GM10266 (cell line): ENCODE data around the gene FKBP1A.

Source experiments
- DNase-seq: peaks from one replicate; pipeline ENCODE4 v3.0.0; 2012; ENCODE audit errors: extremely low spot score
- CTCF ChIP-seq: IDR thresholded peaks from 2 replicates; pipeline ENCODE4 v1.5.1; 2012; ENCODE audit warnings: mild to moderate bottlenecking, low read depth; ENCODE audit not compliant: control insufficient read depth, insufficient read depth; ENCODE audit errors: missing control alignments

Gene FKBP1A

GRCh38 chr20:1426231-1426849, 33.5 kb upstream of the FKBP1A start:
- DNase-seq: no peak
- TF ChIP-seq CTCF: no peak

GRCh38 chr20:1424336-1424735, 31.5 kb upstream of the FKBP1A start:
- DNase-seq: no peak
- TF ChIP-seq CTCF: no peak

GRCh38 chr20:1423625-1424106, 30.8 kb upstream of the FKBP1A start:
- TF ChIP-seq CTCF: no peak
- no peak for DNase-seq

GRCh38 chr20:1423206-1423605, 30.4 kb upstream of the FKBP1A start:
- no peak for TF ChIP-seq CTCF

GRCh38 chr20:1422753-1423152, 29.9 kb upstream of the FKBP1A start:
- no peak for TF ChIP-seq CTCF
- no peak for DNase-seq

More at GRCh38 chr20:1423206-1423605, 30.4 kb upstream of the FKBP1A start:
- DNase-seq: no peak

GRCh38 chr20:1420066-1420465, 27.2 kb upstream of the FKBP1A start:
- DNase-seq: no peak

GRCh38 chr20:1418350-1418749, 25.5 kb upstream of the FKBP1A start:
- no peak for TF ChIP-seq CTCF

More at GRCh38 chr20:1420066-1420465, 27.2 kb upstream of the FKBP1A start:
- no peak for TF ChIP-seq CTCF

More at GRCh38 chr20:1418350-1418749, 25.5 kb upstream of the FKBP1A start:
- no peak for DNase-seq
